K562 (cell line): ENCODE results near the gene CCDC172.

ENCODE experiments used
- ARID2 ChIP-seq: fragments of 450-650 bp; IDR thresholded peaks from 2 replicates; pipeline ENCODE4 v1.6.1; 2017; ENCODE audit warnings: antibody characterized with exemption, mild to moderate bottlenecking
- CHD4 ChIP-seq: fragments of 200-600 bp; sonication (generic); IDR thresholded peaks from 3 replicates; pipeline ENCODE4 v1.6.1; 2012; ENCODE audit warnings: low read depth, mild to moderate bottlenecking, mixed read lengths, low read length, inconsistent platforms; ENCODE audit not compliant: insufficient read depth, insufficient replicate concordance, poor library complexity, severe bottlenecking
- EP300 ChIP-seq: IDR thresholded peaks from 2 replicates; pipeline ENCODE4 v1.6.1; 2012; ENCODE audit warnings: low read length, improper control_type of control experiment
- MTA1 ChIP-seq: fragments of 450-650 bp; IDR thresholded peaks from 2 replicates; pipeline ENCODE4 v1.6.1; 2017; ENCODE audit warnings: borderline replicate concordance
- MXI1 ChIP-seq: IDR thresholded peaks from 2 replicates; pipeline ENCODE4 v1.6.1; 2011; ENCODE audit warnings: low read depth, mild to moderate bottlenecking, improper control_type of control experiment, low read length
- RAD21 ChIP-seq, 2 experiments: fragments of 250-450 bp in 1 of 2; fragments of 450-650 bp in 1 of 2; sonication (Bioruptor Pico) in 1 of 2; formaldehyde crosslinking in 1 of 2; IDR thresholded peaks in 1 of 2; conservative IDR thresholded peaks in 1 of 2; 2 replicates each; pipeline versions ENCODE4 v1.4.0 to v1.8.0; 2020 to 2022; ENCODE audit warnings: mild to moderate bottlenecking in 2 of 2, moderate library complexity in 1 of 2
- SP1 ChIP-seq: sonication (generic); formaldehyde crosslinking; IDR thresholded peaks from 2 replicates; pipeline ENCODE4 v1.8.1; 2022; ENCODE audit warnings: mild to moderate bottlenecking, missing genetic modification reagents
- ZNF384 ChIP-seq: IDR thresholded peaks from 2 replicates; pipeline ENCODE4 v1.6.1; 2012; ENCODE audit warnings: low read depth, low read length, improper control_type of control experiment
- ZSCAN32 ChIP-seq: fragments of 450-650 bp; formaldehyde crosslinking; IDR thresholded peaks from 2 replicates; pipeline ENCODE4 v1.4.0; 2020; ENCODE audit warnings: mild to moderate bottlenecking, moderate library complexity

- TF ChIP-seq ZNF384 (no peak), RAD21 (CRISPR knock-in tag; conservative IDR thresholded peaks at IDR 0.05 in 1 of 2, IDR thresholded peaks at IDR 0.05 in 1 of 2) (no peak), SP1 (no peak), MTA1 (no peak), EP300 (no peak), ZSCAN32 (CRISPR knock-in tag) (no peak), ARID2 (no peak), CHD4 (no peak), MXI1 (no peak)
These were observed 45.4 kb upstream of the CCDC172 start for GRCh38 chr10:116278846-116279245.
